GM18861 (cell line): ENCODE results near the gene FLNB.
"Not testable (repeated sequence)": the region's sequence is repeated elsewhere in the genome, so short reads cannot be mapped to it uniquely, and the experiment has no call there.

Experiments used
- ATAC-seq: cut with Tn5 transposase; IDR thresholded peaks from one replicate; pipeline ENCODE4 v1.9.1; 2021; ENCODE audit not compliant: unreplicated experiment

FLNB gene

DNA sequence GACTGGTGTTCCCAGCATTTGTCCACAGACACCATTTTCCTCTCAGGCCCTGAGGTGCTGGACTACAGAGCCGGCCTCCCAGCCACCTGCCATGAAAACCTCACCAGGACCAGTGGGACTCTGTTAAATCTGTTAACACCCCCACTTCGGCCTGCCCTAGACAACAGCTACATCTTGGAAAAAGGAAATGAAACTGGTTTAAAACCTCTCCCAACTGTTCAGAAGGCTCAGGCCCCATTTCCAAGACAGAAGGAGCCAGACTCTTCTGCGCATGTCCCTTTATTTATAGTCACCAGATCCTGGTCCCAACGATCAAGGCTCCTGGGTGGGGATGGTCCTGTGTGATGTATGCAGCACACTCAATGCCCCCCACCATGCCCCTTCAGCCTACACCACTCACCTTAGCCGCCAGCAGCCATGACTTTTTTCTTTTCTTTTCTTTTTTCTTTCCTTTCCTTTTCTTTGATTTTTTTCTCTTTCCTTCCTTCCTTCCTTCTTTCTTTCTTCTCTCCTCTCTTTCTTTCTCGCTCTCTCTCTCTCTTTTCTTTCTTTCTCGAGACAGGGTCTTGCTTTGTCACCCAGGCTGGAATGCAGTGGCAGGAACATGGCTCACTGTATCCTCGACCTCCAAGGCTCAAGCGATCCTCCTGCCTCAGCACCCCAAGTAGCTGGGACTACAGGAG, 25.5 kb upstream of the FLNB start:
- no peak for ATAC-seq

DNA sequence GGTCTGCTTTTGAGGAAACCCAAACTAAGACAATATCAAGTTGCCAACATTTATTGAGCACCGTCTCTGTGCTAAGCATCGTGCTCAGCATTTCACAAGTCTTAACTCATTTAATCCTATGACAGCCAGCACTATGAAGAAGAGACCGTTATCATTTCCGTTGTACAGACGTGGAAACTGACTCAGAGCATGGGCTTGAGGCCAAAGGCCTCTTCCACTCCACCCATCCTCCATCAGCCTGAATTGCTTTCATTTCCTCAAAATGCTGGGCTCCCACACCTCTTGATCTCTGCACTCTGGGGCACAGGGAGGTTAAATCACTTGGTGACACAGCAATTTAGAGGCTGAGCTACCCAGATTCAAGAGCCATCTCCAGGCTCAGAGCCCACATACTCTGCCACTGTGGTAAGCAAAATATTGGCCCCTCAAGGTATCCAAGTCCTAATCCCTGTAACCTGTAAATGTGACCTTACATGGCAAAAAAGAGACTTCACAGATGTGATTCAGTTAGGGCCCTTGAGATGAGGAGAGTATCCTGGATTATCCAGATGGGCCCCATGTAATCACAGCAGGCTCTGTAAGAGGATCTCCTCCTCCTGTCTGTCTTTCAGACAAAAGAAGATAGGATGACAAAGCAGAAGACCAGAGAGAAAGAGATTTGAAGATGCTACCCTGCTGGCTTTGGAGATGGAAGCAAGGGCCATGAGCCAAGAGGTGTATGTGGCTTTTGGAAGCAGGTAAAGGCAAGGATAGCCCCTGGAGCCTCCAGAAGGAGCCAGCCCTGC, 24.3 kb upstream of the FLNB start:
- ATAC-seq, result peak; percentile 98

DNA sequence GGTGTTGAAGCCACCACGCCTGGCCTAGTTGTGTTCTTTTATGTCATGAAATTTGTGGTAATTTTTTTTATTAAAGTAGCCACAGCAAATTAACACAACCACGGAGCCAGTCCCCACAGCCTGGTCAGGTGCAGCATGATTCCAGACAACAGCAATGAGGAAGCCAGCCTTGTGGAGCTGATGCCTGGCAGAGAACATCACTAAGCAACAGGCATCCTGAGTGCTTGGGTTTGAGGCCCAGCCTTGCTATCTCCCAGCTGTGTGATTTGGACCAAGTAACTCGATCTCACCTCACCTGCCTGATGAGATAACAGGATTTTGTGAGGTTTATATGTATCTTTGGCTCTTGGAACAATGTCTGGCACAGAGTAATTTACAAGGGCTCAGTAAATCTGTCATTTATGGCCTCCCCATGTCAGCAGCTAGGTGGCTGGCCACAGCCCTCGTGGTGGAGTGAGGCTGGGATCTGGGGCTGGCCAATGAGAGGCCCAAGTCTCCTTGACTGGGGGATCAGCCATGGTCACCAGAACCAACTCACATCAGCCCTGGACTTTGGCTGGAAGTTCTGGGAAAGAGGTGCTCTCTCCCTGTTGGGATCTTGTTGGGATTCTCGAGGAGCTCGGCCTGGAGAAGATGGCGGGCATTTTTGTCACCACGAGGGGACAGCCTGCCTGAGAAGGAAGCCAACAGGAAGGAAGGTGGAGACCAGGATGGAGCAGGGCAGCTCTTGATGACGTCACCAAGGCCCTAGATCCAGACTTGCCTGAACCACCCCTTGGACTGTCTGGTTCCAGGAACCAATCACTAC, 22.8 kb upstream of the FLNB start:
- ATAC-seq, result no peak

DNA sequence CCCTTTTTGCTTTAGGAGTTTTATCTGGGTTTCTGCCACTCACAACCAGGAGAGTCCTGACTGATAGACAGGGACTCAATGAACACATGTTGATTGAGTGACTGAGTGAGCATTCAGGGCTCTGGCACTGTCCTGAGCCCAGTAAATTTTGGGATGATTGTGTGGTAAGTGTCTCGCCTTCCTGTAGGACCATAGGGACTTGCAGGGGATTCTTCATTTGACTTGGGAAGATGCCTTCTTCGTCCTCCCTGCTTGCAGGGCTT, 22.3 kb upstream of the FLNB start:
- no peak for ATAC-seq

DNA sequence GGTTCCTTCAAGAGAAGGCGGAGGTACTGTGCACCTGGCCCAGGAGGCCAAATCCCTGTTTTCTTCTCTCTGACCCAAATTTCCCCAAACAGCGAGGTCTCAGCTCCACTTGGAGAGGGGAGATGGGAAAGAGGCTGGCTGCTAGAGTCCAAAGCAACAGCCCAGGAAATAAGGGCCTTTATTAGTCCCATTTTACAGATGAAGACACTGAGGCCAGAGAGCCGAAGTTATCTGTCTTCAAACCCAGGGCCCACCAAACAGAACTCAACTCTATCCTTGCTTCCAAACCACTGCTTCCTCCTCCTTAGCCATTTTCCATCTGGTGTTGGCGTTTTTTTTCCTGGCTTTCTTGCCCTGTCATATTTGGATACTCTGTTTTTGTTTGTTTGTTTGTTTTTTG, 22.0 kb upstream of the FLNB start:
- ATAC-seq, result no peak

DNA sequence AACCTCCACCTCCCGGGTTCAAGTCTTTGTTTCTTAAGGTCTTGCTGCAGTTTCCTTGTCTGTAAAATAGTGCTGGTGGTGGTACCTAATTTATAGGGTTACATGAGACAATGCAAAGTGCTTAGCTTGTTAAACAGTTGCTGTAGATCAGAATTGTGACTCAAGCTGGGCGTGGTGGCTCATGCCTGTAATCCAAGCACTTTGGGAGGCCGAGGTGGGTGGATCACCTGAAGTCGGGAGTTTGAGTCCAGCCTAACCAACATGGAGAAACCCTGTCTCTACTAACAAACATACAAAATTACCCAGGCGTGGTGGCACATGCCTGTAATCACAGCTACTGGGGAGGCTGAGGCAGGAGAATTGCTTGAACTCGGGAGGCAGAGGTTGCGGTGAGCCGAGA, 19.0 kb upstream of the FLNB start:
- not testable (repeated sequence) for ATAC-seq

DNA sequence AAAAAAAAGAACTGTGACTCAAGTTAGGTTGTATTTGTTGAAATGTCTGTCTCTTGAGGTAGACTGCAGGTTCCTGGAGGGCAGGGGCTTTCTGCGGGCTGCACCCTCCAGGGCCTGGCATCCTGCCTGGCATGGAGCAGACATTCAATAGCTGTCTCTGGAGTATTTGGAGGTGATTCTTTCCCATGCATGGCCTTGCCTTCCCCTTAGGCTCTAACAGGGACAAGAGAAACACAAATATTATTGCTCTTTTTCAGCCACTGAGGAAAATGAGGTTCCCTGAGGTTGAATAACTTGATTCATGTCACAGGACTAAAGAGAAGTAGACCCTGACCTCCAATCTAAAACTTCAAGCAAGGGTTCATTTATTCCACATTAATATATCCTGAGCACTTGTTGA, 18.6 kb upstream of the FLNB start:
- ATAC-seq, result no peak

DNA sequence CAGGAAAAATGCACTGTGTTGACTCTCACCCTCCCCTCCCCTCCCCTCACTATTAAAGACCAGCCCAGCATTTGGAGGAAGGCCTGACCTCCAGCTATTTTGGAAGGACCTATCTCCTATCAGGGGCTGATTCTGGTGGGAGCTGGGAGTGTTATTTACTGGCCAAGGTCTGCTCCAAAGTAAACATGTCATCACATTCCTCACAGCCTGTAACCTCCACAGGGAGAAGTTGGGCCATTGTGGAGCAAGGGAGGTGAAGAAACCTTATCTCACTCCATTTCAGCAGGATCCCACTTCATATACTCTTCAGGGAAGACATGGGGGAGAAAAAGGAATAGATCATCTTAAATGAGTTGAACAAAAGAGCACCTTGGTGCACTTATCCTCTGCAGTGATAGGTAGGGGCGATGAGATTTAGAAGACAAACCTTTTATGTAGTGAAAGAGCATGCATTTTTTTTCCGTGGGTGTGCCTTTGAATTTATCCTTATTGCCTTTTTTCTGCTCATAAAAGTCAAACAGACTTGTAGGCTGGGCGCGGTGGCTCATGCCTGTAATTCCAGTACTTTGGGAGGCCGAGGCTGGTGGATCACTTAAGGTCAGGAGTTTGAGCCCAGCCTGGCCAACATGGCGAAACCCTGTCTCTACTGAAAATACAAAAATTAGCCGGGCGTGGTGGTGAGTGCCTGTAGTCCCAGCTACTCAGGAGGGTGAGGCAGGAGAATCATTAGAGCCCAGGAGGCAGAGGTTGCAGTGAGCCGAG, 15.6 kb upstream of the FLNB start:
- no peak for ATAC-seq

DNA sequence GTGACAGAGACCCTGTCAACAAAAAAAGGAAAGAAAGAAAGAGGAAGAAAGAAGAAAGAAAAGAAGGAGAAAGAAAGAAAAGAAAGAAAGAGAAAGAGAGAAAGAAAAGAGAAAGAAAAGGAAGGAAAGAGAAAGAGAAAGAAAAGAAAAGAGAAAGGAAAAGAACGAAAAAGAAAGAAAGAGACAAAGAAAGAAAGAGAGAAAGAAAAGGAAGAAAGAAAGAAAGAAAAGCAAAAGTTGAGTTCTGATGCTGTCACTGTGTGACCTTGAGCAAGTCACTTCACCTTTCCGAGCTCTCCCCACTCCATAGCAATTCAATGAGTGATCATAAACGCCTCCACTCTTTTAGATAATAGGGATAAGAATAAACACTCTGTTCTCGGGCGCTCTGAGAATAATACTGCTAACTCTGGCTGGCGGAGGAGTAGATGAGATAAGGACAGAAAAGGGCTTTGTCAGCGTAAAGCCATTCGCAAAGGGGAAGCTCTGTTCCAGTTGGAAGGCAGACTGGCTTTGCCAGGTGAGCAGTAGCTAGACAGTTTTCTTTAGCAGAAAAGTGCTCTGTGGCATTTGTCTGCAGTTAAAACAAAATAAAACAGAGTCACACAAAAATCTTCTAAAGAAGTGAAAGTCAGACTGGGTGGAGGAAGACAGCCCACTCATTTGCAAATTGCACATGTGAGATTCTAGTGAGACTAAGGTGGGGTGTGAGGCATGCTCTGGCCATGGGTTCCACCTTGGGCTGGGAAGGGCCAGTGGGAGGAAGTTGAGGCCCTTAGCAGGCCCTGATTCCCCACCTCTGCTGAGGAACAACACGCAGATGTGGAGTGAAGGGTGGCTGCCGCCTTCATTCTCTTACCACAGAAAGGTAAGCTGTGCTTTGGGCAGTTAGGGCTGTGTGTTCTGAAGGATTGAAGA, 9.6 kb upstream of the FLNB start:
- ATAC-seq, result no peak

DNA sequence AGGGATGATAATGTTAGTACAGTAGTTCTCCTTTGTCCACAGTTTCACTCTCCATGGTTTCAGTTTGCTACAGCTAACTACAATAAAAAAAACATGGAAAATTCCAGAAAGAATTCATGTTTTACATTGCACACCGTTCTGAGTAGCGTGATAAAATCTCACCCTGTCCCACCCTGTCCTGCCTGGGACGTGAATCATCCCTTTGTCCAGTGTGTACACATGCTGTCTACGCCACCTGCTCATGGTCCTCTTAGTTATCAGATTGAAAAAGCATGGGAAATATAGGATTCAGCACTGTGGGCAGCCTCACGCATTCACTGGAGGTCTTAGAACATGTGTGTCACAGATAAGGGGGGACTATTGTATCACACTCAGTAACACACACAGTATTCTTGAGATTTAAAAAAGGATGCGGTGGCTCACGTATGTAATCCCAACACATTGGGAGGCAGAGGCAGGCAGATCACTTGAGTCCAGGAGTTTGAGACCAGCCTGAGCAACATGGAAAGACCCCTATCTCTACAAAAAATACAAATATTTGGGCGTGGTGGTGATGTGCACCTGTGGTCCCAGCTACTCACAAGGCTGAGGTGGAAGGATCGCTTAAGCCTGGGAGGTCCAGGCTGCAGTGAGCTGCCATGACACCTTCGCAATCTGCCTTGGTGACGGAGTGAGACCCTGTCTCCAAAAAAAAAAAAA, 8.7 kb upstream of the FLNB start:
- ATAC-seq, result no peak

DNA sequence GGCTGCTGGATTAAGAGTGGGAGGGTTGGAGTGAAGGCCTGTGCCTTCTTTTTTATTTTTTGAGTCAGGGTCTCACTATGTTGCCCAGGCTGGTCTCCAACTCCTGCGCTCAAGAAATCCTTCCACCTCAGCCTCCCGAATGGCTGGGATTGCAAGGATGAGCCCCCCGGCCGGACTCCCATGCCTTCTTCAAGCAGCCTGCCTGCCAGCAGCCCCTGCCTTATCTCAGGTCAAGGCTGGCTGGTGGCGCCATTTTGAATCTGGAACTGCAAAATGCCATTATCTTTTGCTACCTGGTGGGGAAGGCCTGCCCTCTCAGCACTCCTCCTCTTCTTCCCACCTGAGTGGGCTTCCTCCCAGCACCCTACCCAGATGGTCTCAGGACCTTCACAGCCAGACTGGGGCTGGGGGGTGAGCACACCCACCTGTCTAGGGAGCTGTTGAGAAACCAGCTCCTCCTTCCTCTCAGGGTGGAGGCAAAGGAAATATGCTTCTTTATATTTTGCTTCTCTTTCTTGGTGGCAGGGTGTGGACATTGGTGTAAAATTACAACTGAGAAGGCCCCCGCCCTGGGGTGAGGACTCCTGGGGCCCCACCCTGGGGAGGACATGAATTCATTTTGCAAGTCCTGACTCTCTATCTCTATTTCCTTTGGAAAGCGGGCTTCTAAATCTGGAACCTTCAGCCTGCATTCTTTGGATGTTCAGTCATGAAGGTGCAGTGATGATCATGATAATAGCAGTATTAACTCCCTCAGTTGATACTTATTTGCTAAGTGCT, 7.7 kb upstream of the FLNB start:
- ATAC-seq, result no peak

DNA sequence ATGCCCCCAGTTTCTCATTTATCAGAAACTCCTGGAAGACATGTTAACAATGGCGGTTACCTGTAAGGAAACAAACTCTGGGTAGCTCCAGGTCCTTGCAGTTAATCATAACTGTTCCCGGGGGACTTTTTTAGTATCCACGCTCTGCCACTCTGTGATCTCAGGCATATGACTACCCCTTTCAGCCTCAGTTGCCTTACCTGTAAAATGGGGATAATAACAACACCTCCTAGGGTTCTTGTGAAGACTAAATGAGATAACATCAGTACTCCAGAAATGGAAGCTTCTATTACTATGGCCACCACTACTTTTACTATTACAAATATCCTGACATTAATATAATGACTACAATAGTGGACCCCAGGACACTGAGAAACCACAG, 7.1 kb upstream of the FLNB start:
- no peak for ATAC-seq

DNA sequence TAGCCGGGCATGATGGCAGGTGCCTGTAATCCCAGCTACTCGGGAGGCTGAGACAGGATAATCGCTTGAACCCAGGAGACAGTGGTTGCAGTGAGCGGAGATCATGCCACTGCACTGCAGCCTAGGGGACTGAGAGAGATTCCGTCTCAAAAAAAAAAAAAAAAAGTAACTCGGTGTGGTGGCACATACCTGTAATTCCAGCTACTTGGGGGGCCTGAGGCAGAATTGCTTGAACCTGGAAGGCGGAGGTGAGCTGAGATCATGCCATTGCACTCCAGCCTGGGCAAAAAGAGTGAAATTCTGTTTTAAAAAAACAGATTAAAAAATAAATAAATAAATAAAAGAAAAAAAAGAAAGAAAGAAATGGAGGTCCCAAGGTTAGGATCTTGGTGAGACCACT, 6.2 kb upstream of the FLNB start:
- ATAC-seq, result no peak

DNA sequence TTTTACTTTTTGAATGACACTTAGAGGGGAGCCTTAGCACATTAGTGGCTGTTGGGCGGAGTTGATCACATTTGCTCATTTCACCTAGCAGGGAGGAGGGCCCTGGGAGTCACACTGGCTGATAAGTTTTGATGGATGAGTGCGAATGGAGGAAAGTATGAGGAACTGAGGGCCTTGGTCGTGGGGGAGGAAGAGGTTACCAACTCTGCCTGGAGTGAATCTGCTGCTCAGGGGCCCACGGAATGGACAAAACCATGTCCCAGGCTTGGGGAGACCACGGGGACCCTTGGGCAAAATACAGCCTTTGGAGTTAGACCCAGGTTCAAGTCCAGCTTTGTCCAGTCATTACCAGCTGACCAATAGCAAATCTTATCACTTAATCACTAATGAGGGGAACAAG, 5.1 kb upstream of the FLNB start:
- no peak for ATAC-seq

DNA sequence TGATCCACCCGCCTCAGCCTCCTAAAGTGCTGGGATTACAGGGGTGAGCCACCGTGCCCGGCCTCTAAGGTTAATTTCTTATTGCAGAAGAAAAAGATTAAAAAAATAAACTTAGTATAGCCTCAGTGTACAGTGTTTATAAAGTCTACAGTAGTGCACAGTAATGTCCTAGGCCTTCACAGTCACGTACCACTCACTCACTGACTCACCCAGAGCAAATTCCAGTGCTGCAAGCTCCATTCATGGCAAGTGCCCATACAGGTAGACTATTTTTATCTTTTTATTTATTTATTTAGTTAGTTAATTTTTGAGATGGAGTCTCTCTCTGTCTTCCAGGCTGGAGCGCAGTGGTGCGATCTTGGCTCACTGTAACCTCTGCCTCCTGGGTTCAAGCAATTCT, 3.2 kb upstream of the FLNB start:
- ATAC-seq, result no peak

DNA sequence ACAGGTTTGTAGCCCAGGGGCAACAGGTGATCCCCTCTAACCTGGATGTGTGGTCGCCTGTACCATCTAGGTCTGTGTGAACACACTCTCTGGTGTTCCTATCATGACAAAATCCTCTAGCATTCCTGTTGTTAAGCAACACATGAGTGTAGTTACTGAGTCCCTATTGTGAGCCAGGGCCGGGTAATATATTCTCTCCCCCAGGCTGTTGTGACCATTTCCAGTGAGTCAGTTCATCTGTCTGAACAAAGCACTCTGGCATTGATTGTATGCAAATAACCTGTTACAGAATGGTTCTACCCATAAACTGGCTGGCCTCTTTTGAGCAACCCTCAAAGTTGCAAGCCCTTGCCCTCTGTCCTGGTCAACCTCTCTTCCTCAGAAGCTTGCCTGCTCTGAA, 2.6 kb upstream of the FLNB start:
- no peak for ATAC-seq

DNA sequence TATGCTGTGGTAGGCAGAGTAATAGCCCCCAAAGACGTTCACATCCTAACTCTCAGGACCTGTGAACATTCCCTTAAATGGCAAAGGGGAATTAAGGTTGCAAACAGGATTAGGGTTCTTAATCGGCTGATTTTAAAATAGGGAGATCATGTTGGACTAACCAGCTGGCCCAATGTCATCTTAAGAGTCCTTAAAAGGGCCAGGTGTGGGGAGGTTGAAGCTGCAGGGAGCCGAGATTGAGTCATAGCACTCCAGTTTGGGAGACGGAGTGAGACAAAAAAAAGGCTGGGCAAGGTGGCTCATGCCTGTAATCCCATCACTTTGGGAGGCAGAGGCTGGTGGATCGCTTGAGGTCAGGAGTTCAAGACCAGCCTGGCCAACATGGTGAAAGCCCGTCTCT, 1.6 kb upstream of the FLNB start:
- no peak for ATAC-seq

DNA sequence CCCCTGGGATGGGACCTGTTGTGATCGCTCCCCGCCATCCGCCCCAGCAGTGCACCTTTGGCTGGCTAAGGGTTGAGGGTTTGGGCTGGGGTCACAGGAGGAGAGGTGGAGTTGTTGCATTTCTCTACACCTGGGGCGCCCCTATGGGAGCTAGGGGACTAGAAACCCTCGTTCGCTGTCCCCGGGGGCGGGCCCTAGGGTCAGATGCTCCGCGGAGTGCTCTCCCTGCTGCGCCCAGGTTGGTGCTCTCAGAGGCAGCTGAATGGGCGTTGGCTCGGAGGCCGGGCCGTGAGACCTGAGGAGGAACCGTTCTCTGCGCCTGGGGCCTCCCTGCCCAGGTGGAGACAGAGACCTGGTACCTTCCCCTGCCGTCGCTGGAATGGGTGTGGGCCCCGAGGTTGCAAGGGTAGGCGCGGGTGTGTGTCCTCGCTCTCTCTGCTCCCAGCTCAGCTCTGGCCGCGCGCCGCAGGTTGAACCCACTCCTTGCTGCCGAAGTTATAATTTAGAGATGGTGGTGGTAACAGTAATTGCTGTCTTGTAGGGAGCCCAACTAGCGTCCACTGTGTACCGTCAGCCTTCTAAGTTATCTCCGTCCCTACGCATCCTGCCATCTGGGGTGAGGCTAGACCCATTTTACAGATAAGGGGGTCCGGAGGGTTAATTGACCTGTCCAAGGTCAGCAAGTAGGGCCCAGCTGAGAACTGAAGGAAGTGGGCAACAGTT, 965 bp downstream of the FLNB start:
- peak; percentile 21 for ATAC-seq
